HuH-7 (cell line): ENCODE results near the gene HEPHL1.

ENCODE experiments used
- DNase-seq: peaks from one replicate; pipeline ENCODE4 v3.0.0; 2011; ENCODE audit warnings: low spot score

The HEPHL1 gene

GRCh38 chr11:94131047-94131717 lies 110.0 kb downstream of the HEPHL1 start:
- DNase-seq = no peak

GRCh38 chr11:94131718-94132115 lies 110.6 kb downstream of the HEPHL1 start:
- no peak for DNase-seq

- DNase-seq = no peak
Measured at GRCh38 chr11:94132152-94132558, 111.0 kb downstream of the HEPHL1 start.

GRCh38 chr11:94132823-94133408 lies 111.8 kb downstream of the HEPHL1 start:
- no peak for DNase-seq

DNA sequence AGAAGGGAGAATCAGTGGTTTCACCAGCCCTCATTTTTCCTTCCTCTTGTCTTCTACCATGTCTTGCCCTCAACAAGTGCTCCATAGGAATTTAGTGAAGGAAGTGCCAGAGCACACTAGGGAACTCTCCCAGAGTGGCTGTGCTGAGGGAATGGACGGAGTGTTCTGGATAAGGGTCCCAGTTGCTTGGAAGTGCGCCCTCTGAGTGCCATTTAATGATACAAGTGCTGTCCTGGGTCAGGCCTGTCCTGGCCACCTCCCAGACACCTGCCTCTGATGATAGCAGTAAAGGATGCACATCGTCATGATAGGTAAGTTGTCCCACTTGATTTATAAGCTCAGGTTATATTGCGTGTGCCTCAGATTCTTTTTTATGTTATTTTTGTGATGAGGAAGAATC lies 112.6 kb downstream of the HEPHL1 start:
- no peak for DNase-seq

DNA sequence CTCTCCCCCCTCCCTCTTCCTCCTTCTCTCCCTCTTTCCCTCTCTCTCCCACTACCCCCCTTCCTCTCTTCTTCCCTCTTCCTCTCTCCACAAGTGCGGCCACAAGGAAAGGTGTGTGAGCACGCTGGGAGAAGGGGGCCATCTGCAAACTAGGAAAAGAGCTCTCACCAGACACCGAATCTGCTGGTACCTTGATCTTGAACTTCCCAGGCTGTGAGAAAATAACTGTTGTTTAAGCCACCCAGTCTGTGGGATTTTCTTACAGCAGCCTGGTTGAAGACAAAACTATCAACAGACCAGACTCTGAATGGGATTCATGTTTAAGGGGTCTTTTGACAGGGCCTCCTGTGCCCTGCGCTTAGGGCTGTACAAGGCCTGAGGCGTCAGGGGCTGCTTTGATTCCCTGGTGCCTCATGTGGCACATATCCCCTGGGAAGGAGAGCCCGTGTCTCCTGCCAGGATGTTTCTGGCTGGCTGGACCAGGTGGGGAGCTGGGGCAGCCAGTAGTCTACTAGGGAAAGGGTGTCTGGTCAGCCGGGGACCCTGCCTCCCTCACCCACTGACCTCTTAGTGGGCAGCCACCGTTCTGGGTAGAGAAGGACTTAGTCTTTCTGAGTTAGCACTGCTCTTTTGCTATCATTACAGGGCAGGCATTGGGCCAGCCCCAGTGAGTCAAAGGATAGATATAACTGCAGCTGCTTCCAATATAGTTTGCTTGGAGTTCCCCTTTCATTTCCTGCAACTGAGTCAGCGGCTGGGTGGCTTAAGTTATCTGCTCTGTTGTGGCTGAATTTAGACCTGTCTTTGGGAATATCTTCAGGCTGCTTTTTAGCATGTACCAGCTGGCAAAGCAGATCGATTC lies 113.7 kb downstream of the HEPHL1 start:
- no peak for DNase-seq

DNA sequence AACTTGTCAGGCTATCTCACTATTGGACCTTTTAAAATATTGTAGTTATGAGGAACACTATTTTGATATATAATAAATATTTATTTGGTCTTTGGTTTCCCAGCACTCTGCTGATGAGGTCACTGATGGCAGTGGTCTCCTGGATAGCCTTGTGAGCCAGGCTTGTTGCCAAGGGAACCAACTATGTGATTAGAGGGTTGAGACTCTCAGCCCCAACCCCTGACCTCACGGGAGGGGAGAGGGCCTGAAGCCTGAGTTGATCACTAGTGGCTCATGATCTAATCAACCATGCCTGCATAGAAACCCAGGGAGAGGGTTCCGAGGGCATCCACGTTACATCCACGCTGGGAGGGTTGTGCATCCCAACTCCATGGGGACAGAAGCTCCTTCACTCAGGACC lies 118.3 kb downstream of the HEPHL1 start:
- no peak for DNase-seq

DNA sequence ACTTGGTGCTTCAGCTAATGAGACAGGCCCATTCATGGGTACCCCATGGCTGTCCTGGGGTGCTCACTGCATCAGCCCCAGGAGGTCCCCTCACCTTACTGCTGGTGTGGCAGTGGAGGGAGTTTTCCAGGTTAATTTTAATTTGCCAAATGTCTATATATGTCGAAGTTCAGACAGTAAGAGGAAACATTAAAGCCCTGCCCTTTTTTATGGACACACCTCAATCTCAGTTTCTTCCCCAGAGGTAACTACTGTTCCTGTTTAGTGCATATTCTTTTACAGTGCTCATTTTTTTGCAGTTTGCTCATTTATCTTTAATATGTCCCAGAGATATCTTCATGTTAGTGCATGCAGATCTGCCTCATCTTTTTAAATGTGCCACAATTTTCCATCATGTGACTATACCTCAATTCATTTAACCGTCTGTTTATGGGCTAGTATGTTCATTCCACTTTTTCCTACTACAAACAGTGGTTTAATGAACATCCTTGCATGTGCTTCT lies 119.1 kb downstream of the HEPHL1 start:
- no peak for DNase-seq

DNA sequence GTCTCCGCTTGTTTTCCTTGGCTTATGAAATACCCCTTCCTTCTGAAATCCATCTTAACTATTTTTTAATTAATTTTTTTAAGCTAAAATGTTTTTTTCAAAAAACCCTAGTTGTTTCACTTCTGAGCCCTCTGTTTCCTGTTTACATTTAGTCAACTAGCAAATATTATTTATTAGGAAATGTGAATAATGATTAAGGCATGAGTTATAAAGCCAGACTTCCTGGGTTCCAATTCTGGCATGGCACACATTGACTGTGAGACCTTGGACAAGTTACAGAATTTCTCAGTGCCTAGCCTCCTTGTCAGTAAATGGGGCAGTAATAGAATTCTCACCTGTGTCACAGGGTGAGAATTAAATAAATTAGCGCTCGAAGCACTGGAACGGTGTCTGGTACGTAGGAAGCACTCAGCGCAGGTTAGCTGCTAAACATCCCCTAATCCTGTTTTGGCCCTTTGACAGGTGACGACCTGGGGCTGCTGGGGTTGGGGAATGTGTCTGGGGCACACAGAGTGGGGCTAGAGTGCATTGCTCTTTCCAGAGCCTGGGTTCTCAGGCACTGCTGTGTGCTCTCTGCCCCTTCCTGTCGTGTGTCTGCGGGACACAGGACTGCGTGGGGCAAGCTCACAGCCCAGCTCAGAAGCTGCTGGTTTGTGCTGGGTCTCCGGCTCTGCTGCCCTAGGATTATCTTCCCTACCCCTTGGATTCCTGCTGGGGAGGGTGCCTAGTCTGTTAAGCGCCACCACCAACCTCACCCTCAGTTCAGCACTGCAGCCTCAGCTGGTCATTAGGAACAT lies 120.6 kb downstream of the HEPHL1 start:
- DNase-seq = no peak

DNA sequence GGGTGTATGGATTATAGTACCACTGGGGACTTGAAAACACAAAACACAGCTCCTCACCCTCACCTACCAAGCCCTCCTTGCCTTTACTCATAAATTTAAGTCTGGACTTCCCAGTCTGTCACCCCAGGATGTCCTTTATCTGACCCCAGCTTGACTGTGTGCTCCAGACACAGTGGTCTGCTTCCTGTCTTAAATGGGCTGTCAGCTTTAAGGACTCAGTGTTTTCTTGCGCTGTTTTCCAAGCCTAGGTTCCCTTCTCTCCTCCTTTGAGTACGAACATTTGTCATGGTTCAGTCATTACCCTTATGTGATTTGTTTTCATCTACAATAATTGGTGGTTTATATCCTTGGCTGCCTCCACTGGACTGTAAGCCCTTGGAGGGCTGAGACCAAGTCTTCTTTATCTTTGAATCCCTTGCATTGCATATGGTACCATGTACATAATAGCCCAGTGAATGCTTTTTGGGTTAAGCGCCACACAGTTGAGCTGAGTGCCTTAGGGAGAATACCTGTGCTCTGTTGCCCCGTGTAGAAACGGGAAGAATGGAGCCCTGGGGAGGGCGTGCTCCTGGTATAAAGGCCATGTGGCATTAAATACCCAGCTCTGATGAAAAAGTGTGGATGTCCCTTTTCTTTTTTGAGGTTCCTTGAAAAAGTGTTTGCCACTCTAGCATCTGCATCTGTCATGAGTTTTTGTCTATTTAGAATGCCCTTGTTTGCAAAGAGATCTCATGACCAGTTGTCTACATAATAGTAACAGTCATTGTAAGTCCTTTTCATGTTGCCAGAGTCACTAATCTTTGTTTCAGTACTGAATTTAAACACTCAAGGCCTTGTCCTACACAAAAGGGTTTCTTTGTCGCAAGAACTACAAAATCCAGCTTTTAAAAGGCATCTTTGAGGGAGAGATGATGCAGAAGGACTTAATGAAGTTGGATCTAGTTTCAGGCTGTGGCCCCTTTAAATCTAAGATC lies 121.4 kb downstream of the HEPHL1 start:
- no peak for DNase-seq

DNA sequence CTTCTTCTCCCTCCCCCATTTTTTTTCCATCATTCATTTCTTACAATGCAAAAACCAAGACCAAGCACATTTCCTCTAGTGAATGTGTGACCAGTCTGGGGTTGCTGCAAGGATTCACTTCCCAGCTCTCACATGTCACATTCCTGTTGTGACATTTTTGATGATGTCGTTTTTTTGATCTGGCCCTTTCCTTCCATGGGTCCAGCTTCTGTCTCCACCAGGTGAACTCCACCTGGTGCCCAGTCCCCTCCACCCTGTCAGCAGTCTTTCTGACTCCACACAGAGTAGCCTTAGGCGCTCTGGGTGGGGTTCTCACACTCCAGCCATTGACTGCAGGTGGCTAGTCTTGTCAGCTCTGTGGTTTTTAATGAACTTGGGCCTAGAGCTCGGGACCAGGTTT lies 123.1 kb downstream of the HEPHL1 start:
- no peak for DNase-seq

DNA sequence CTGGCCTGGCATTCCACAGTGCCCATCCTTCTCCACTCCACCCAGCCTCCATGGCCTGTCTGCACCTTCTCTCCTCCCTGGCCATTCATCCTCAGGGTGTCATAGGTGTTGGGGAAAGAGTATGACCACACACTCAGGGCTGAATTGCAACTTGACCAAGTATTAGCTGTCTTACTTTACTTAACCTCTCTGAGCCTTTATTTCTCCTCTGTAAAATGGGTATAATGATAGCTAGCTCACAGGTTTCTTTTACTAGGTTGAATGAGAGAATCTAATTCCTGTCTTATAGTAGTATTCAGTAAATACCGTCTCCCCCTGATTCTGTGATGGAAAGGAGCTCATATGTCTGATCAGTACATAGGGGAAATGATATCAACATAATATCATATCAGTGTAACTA lies 123.5 kb downstream of the HEPHL1 start:
- DNase-seq = no peak

DNA sequence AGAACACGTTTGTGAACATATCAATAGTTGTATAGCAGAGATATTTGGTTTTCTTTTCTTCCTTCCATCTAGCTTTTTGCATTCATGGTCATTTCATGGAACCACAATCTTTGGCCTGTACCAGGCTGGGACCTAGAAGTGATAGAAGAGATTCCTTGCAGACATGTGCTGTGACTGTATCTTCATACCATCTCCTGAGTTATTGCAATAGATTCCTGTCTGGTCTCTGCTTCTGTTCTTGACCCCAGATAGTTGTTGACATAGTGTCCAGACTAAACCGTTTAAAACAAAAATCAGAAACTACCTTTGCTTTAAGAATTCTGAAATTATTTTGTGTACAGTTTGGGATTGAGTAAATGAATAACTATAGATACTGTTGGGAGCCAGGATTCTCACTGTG lies 124.3 kb downstream of the HEPHL1 start:
- DNase-seq = no peak

- DNase-seq = no peak
Measured at GRCh38 chr11:94145916-94146315, 124.8 kb downstream of the HEPHL1 start.

DNA sequence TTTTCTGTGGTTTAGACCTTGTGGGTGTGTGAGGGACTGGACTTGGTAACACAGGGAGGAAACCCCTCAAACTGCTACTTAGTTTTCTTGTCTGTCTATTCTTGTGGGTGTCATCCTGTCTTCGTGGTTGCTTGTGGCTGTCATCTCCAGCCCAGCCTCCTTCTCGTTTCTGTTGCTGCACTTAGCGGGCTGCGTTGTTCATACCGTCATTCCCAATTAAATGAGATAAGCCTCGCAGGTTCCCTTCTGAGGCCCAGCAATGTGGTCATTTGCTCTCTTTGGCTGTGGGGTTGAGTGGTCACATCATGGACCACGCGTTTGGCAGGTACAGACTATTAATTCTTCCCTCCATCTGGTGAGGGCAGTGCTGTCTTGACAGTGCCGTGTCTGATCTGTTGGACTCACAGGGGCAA lies 126.3 kb downstream of the HEPHL1 start:
- DNase-seq = no peak

GRCh38 chr11:94148189-94148588 lies 127.0 kb downstream of the HEPHL1 start:
- DNase-seq = no peak

GRCh38 chr11:94149431-94150017 lies 128.4 kb downstream of the HEPHL1 start:
- no peak for DNase-seq

- DNase-seq = no peak
Measured at GRCh38 chr11:94150056-94150455, 128.9 kb downstream of the HEPHL1 start.

DNA sequence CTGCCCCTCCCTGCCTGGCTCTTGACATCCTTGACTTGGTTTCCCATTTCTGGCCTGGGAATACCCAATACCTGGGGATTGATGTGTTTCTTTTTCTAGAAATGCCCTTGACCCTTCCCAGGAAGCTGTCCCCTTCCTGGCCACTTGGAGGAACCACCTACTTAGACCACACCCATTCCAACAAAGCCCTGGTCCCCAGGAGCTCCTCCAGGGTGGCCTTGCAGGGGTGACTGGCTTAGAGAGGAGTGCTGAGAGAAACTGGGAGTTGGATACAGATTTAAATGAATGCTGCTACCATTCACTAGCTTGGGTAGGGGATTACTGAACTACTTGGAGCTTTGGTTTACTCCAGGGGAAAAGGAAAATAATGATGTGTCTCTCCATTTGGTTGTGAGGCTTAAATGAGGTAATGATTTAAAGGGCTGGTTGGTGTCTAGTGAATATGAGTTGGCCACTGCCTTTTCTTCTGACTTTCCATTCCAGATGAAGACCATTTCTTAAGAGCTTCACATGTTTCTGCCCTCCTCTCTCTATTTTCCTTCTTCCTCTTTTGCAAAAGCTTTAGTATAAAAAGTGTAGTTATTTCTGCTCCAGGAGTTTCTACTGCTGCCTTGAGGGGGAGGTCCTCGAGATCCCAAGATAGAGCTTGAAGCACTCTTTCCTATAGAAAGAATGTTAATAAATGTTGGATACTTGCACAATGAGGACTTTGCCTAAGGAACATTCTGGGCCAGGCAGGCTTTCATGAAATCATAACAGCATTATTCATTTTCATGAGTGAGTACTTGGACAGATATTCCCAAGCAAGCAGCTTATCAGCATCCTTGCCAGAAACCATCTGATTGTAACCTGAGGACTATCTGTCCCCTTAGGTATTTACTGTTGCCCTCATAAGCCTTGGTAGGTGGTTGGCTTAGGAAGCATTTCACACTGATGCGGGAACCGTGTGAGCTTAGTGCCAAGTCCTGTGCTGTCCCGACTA lies 129.8 kb downstream of the HEPHL1 start:
- DNase-seq = no peak
